Fibroblast of the aortic adventitia (primary cell): Measurements from ENCODE around the gene CLCA1. TPM values are rescaled to one million over a fixed set of nuclear protein-coding genes. Genes with fewer than 3 reads are reported as not detected.

Source experiments
- DNase-seq: peaks from one replicate; pipeline ENCODE4 v3.0.0-alpha.2; 2010; ENCODE audit warnings: low read depth
- H3K4me3 ChIP-seq: 2 replicates; pipeline ENCODE4 v1.5.1; 2011; ENCODE audit warnings: low read depth, mild to moderate bottlenecking, control low read depth, low read length, moderate library complexity
- CTCF ChIP-seq: IDR thresholded peaks from 2 replicates; pipeline ENCODE4 v1.5.1; 2011; ENCODE audit warnings: mild to moderate bottlenecking, low read length, control low read depth, inconsistent platforms; ENCODE audit not compliant: insufficient read depth
- total RNA-seq: library from RNA; depleted of rRNA; stranded (reverse); fragments of >200 nt; gene quantifications from 2 replicates; pipeline ENCODE4 v1.2.3, GENCODE V29; 2012; ENCODE audit warnings: low replicate concordance

The CLCA1 gene
- total RNA-seq, 1 donor, result not detected

DNA sequence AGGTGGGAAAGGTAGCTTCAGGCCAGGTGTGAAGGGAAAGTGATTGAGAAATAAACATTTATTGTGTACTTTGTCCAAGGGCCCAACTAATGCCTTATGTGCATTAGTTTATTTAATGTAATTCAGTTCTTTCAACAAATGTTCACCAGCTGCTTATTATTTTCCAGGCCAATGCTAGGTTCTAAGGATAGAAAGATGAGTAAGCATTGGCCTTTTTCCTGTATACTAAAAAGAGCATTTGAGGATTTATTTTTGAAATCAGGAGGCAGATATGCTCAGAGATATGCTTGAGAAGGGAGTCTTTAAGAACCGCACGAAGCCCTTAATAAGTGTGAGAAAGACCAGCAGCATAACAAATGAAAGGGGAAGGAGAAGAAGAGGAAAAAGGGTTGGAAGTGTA, 32.0 kb downstream of the CLCA1 start:
- peak; percentile 58 for DNase-seq
- no peak overlapping the region for H3K4me3 ChIP-seq
- TF ChIP-seq CTCF, result no peak

DNA sequence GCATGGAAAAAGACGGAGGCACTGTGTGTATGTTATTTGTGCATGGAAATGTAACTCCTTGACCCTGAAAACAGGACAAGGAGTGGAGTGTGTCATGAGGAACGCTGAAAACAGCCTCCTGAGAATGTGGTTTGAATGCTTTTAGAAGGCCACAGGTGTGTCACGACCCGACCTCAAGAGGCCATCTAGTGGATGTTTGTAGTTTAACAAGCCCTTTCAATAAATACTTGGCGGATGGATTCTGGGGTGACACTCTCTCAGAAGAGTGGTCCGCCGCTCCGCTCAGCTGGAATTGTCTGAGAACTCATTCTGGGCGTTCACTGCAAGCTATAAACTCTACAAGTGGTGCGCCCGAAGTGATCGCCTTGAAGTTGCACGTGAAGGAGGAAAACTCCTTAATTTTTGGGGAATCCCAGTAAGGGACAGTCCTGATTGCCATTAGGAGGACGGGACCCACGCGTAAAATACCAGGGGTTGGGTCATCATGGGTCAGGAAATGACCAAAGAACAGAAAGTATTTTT, 33.5 kb downstream of the CLCA1 start:
- TF ChIP-seq CTCF, result peak; percentile 41
- peak; percentile 58 for DNase-seq
- H3K4me3 ChIP-seq, result peak overlapping the region; percentile 33

DNA sequence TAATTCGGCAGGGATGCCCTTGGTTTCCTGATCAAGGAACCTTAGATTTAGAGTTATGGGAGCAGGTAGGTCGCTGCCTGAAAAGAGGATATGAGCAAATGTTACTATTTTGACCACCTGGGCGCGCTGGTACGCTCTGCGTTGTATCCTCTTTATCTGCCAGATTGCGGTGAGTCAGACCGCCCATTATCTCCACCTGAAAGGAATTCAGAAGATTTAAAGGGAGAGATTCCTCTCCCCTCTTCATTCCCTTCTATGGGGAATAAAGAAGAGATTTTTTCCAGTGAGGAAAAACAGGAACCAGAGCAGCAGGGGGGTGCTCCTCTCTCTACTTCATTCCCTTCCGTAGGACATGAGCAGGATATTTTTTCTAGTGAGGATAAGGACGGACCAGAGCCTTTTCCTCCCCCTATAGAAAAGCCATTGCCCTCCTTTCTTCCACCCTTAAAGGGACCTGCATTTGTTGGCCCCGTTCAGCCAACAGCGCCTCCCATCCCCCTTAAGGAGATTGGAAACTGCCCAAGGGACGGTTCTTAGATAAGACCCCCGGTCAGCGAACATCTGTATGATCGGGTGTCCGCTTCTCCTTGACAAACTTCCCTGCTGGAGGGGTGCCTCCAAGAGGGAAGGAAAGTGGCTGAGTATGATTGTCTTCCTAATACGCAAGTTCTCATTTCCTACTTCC, 34.1 kb downstream of the CLCA1 start:
- peak; percentile 34 for DNase-seq
- TF ChIP-seq CTCF, result no peak
- H3K4me3 ChIP-seq, result no peak overlapping the region

DNA sequence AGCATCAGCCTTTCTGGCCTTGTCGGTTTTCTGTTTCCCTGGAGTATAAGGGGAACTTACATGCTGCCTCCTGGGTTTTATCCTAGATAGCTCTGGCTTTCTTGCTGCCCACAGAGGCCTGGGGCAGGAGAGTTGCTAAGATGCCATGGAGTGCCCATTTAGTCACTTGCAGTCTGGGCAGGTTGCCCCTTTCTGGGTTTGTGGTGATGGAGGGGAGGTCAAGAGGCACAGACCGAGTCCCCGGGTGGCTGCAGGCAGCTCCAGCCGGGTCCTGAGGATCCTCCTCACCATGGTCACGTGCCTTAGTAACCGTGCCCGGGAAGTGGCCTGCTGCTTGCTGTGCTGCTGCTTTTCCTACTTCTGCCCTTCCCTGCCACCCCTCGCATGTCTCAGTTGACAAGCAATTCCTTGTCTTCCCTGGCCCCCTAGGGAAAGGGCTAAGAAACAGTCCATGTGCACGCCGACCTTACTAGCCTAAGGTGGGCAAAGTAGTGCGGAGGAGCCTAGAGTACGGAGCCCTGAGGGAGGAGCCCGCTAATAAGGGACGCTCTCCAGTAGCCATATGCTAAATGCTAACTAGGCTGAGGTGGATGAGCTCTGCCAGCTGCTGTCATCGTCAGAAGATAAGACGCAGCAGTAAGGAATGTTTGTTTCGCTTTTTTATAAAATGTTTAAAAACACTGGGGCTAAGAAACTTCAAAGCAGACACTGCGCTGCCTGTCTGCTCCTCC, 34.8 kb downstream of the CLCA1 start:
- H3K4me3 ChIP-seq, result no peak overlapping the region
- DNase-seq, result peak; percentile 24
- TF ChIP-seq CTCF, result no peak

GRCh38 chr1:86504137-86504479, 35.4 kb downstream of the CLCA1 start:
- TF ChIP-seq CTCF, result no peak
- no peak for DNase-seq
- H3K4me3 ChIP-seq, result no peak overlapping the region

DNA sequence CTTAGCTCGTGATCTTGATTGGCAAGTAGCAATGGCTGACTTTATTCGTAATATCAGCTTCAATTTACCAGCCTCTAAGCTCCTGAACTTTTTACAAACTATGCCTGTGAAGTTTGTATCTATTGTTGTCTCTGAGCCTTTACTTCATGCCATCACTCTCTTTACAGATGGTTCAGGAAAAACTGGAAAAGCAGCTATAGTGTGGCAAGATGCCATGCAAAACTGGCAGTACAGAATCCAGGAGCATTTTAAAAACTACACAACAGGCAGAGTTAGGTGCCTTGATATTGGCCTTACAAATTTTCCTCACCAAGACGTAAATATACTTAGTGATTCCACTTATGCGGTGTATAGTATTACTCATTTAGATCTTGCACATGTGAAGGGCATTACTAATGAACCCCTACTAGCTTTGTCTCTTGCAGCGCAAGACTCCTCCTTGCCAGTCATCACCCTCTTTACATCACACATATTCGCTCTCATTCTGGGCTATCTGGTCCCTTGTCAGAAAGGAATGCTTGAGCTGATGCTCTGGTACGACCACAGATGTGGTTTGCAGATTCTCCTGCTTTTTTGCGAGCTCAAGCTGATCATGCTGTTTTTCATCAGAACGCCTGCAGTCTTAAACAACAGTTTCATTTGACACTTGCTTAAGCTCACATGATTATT, 36.3 kb downstream of the CLCA1 start:
- no peak for TF ChIP-seq CTCF
- no peak overlapping the region for H3K4me3 ChIP-seq
- DNase-seq, result no peak
